Esophagus squamous epithelium (tissue), 5 donors: ENCODE data around the gene TBXA2R. TPM values are rescaled to one million over a fixed set of nuclear protein-coding genes. Genes with fewer than 3 reads are reported as not detected.

ENCODE experiments used
- DNase-seq: peaks from one replicate; lab custom pipeline; 2025; lab: John Stamatoyannopoulos, UW
- H3K27ac ChIP-seq, 4 donors: fragments of 200-600 bp; sonication (generic); one replicate each; pipeline ENCODE4 v1.5.1; 2016 to 2019; ENCODE audit warnings: mild to moderate bottlenecking in 1 of 4
- H3K27me3 ChIP-seq, 4 donors: fragments of 200-600 bp; sonication (generic); 1 replicate in 3 of 4; 2 replicates in 1 of 4; pipeline versions ENCODE4 v1.5.1 to v1.6.0; 2017 to 2021; ENCODE audit warnings: antibody characterized with exemption in 1 of 4
- H3K36me3 ChIP-seq, 3 donors: fragments of 200-600 bp; sonication (generic); one replicate each; pipeline ENCODE4 v1.5.1; 2016 to 2019
- H3K4me1 ChIP-seq, 3 donors: fragments of 200-600 bp; sonication (generic); one replicate each; pipeline ENCODE4 v1.5.1; 2017 to 2019
- H3K4me3 ChIP-seq, 4 donors: fragments of 200-600 bp; sonication (generic); 1 replicate in 3 of 4; 2 replicates in 1 of 4; pipeline ENCODE4 v1.5.1; 2016 to 2019; ENCODE audit warnings: mild to moderate bottlenecking in 2 of 4, moderate library complexity in 1 of 4
- H3K9me3 ChIP-seq, 3 donors: fragments of 200-600 bp; sonication (generic); one replicate each; pipeline ENCODE4 v1.5.1; 2016 to 2019
- CTCF ChIP-seq, 6 experiments: fragments of 450-650 bp in 4 of 6; fragments of 200-600 bp in 2 of 6; sonication (generic) in 2 of 6; IDR thresholded peaks; one replicate each; pipeline ENCODE4 v1.5.1; 2016 to 2019; ENCODE audit warnings: antibody characterized with exemption in 6 of 6, mild to moderate bottlenecking in 4 of 6, moderate library complexity in 4 of 6
- POLR2A ChIP-seq, 4 donors: fragments of 450-650 bp; IDR thresholded peaks; one replicate each; pipeline ENCODE4 v1.6.1; 2017; ENCODE audit warnings: antibody characterized with exemption in 4 of 4, mild to moderate bottlenecking in 4 of 4, moderate library complexity in 3 of 4
- WGBS, 2 donors: methylation state at CpG; one replicate each; pipeline ENCODE4 v1.1.5; 2018; 5-methylcytosine and 5-hydroxymethylcytosine counted together
- intact Hi-C: fragments of 100-400 bp; cut with DNase I; formaldehyde crosslinking; loops from one replicate; pipeline ENCODE4 v1.15.0; 2022
- total RNA-seq, 4 donors: library from RNA; depleted of rRNA; stranded (reverse); fragments of >200 nt; gene quantifications; one replicate each; pipeline ENCODE4 v1.1.0, GENCODE V29; 2016
- donor health status: DM: yes; HTN: yes; CAD: no.

The TBXA2R gene
- total RNA-seq, 4 donors from 2014 or later: 0.23 to 1.3 (median 0.45) TPM

GRCh38 chr19:3563709-3564524 lies 42.8 kb downstream of the TBXA2R start:
- Histone ChIP-seq H3K9me3 (no peaks in the 10 kb centered on the region), H3K4me1 (peaks cover 0 to 6% (median 0%) of the 10 kb centered on the region in 3 donors), H3K27me3 (no peaks in the 10 kb centered on the region), H3K27ac (no peak overlapping the region), H3K4me3 (no peak overlapping the region), H3K36me3 (no peaks in the 10 kb centered on the region)
- intact Hi-C loops: no loop called here
- WGBS, 2 donors: 74 to 79% methylated on average over 8 to 12 of the region's 17 CpGs
- TF ChIP-seq CTCF (IDR thresholded peaks at IDR 0.05): no peak
- no peak for DNase-seq

GRCh38 chr19:3557461-3558248 lies 49.0 kb downstream of the TBXA2R start, which contains the start of gene MFSD12:
Gene MFSD12 (minus strand): TSS chr19:3557586. CDS start chr19:3557403, 183 bp downstream.
- H3K27ac ChIP-seq: peak within 1 kb of the TSS; percentile 77 to 92 (median 90)
- no peak for TF ChIP-seq CTCF (IDR thresholded peaks at IDR 0.05)
- TF ChIP-seq POLR2A (IDR thresholded peaks at IDR 0.05): peak in 3 of 4 donors; percentile 82 to 89 (median 85)
- peaks cover 22 to 55% (median 25%) of the 10 kb centered on the region in 3 donors for H3K4me1 ChIP-seq
- no peaks in the 10 kb centered on the region for H3K36me3 ChIP-seq
- H3K27me3 ChIP-seq: no peaks in the 10 kb centered on the region
- 0 to 1% methylated on average over 11 to 14 of the region's 81 CpGs for WGBS, 2 donors
- no peaks in the 10 kb centered on the region for H3K9me3 ChIP-seq
- intact Hi-C loops: no loop called here
- H3K4me3 ChIP-seq: peak within 1 kb of the TSS; percentile 76 to 95 (median 76)
- DNase-seq: peak; percentile 72

- no peak for DNase-seq
- H3K9me3 ChIP-seq: no peaks in the 10 kb centered on the region
- H3K27me3 ChIP-seq: no peaks in the 10 kb centered on the region
- H3K27ac ChIP-seq: peak overlapping the region; percentile 77 to 92 (median 90)
- H3K4me1 ChIP-seq: peaks cover 22 to 56% (median 25%) of the 10 kb centered on the region in 3 donors
- no peak for TF ChIP-seq POLR2A (IDR thresholded peaks at IDR 0.05)
- peak in 1 of 6 experiments; percentile 32 for TF ChIP-seq CTCF (IDR thresholded peaks at IDR 0.05)
- whole genome bisulfite sequencing, 2 donors: 0 to 1% methylated on average over 5 to 26 of the region's 60 CpGs
- no peaks in the 10 kb centered on the region for H3K36me3 ChIP-seq
- H3K4me3 ChIP-seq: peak overlapping the region; percentile 76 to 95 (median 76)
- intact Hi-C loops: no loop called here
These were observed 49.7 kb downstream of the TBXA2R start for GRCh38 chr19:3556978-3557460.

GRCh38 chr19:3556423-3556977 lies 50.2 kb downstream of the TBXA2R start:
- H3K27ac ChIP-seq: peak overlapping the region; percentile 77 to 92 (median 90)

More at GRCh38 chr19:3556423-3556977, 50.2 kb downstream of the TBXA2R start:
- H3K4me3 ChIP-seq: peak overlapping the region; percentile 76 to 95 (median 76)
- no peak for TF ChIP-seq POLR2A (IDR thresholded peaks at IDR 0.05)
- TF ChIP-seq CTCF (IDR thresholded peaks at IDR 0.05): no peak
- H3K9me3 ChIP-seq: no peaks in the 10 kb centered on the region
- no peaks in the 10 kb centered on the region for H3K36me3 ChIP-seq
- intact Hi-C loops: no loop called here
- DNase-seq: no peak
- WGBS, 2 donors: 12 to 27% methylated on average over 8 to 9 of the region's 9 CpGs
- no peaks in the 10 kb centered on the region for H3K27me3 ChIP-seq
- peaks cover 22 to 56% (median 25%) of the 10 kb centered on the region in 3 donors for H3K4me1 ChIP-seq
